IPS DF 4.7 (cell line): ENCODE results near the gene ARHGAP21.
"Not testable (repeated sequence)": the region's sequence is repeated elsewhere in the genome, so short reads cannot be mapped to it uniquely, and the experiment has no call there.

Experiments used
- DNase-seq: peaks from one replicate; pipeline ENCODE4 v3.0.0-alpha.2; 2013; ENCODE audit warnings: low spot score; ENCODE audit errors: extremely low read depth

The ARHGAP21 gene

GRCh38 chr10:24685958-24686540, 37.6 kb downstream of the ARHGAP21 start:
- DNase-seq, result no peak

- DNase-seq, result no peak
Observed at GRCh38 chr10:24683554-24683953, 40.1 kb downstream of the ARHGAP21 start.

GRCh38 chr10:24681572-24682088, 42.1 kb downstream of the ARHGAP21 start:
- no peak for DNase-seq

GRCh38 chr10:24680647-24681524, 42.8 kb downstream of the ARHGAP21 start:
- DNase-seq, result no peak

GRCh38 chr10:24678757-24679156, 44.9 kb downstream of the ARHGAP21 start:
- no peak for DNase-seq

GRCh38 chr10:24674892-24675632, 48.6 kb downstream of the ARHGAP21 start:
- no peak for DNase-seq

GRCh38 chr10:24670964-24671670, 52.6 kb downstream of the ARHGAP21 start:
- no peak for DNase-seq

- DNase-seq, result no peak
Observed at GRCh38 chr10:24669285-24669852, 54.3 kb downstream of the ARHGAP21 start.

GRCh38 chr10:24668247-24668646, 55.4 kb downstream of the ARHGAP21 start:
- DNase-seq, result no peak

GRCh38 chr10:24664991-24665390, 58.7 kb downstream of the ARHGAP21 start:
- no peak for DNase-seq

GRCh38 chr10:24661376-24661775, 62.3 kb downstream of the ARHGAP21 start:
- DNase-seq, result no peak

GRCh38 chr10:24658319-24658718, 65.4 kb downstream of the ARHGAP21 start:
- DNase-seq, result not testable (repeated sequence)

- not testable (repeated sequence) for DNase-seq
Observed at GRCh38 chr10:24656326-24656725, 67.4 kb downstream of the ARHGAP21 start.

- DNase-seq, result no peak
Observed at GRCh38 chr10:24652381-24652957, 71.2 kb downstream of the ARHGAP21 start.

- no peak for DNase-seq
Observed at GRCh38 chr10:24651923-24652322, 71.8 kb downstream of the ARHGAP21 start.

- no peak for DNase-seq
Observed at GRCh38 chr10:24650669-24651391, 72.9 kb downstream of the ARHGAP21 start.

- DNase-seq, result no peak
Observed at GRCh38 chr10:24645784-24646183, 77.9 kb downstream of the ARHGAP21 start.

- DNase-seq, result no peak
Observed at GRCh38 chr10:24645022-24645421, 78.7 kb downstream of the ARHGAP21 start.

GRCh38 chr10:24643679-24644209, 79.9 kb downstream of the ARHGAP21 start:
- DNase-seq, result no peak
